ENCODE data around the gene RPN2. TPM values are rescaled to one million over a fixed set of nuclear protein-coding genes. Genes with fewer than 3 reads are reported as not detected.

RPN2 gene
- total RNA-seq, 1 experiment from 2014 or later = 234 TPM

GRCh38 chr20:37202267-37202943 is 23.3 kb downstream of the RPN2 start:
- no peak overlapping the region for H3K4me2 ChIP-seq (ENCODE audit: insufficient read depth, insufficient read length, low read length)
- H2BK12ac ChIP-seq (ENCODE audit: insufficient read length, low read depth, low read length) = no peak overlapping the region
- no peaks in the 10 kb centered on the region for H4K20me1 ChIP-seq (ENCODE audit: control insufficient read depth, insufficient read depth, insufficient read length)
- no peak overlapping the region for H2BK120ac ChIP-seq (ENCODE audit: low read depth, low read length, poor library complexity, severe bottlenecking)
- H4K5ac ChIP-seq (ENCODE audit: insufficient read length, low read depth, low read length) = no peak overlapping the region
- H3K9ac ChIP-seq (ENCODE audit: extremely low read depth, insufficient read length, low read length) = no peak overlapping the region
- no peak overlapping the region for H2AK5ac ChIP-seq (ENCODE audit: insufficient read length, low read length)
- H3K18ac ChIP-seq (ENCODE audit: insufficient read length, low read depth, low read length) = no peak overlapping the region
- peak; percentile 88 for TF ChIP-seq CTCF (conservative IDR thresholded peaks at IDR 0.05)
- H3K79me1 ChIP-seq (ENCODE audit: insufficient read depth, low read depth, low read length, poor library complexity, severe bottlenecking) = peaks cover 7% of the 10 kb centered on the region
- H2AFZ ChIP-seq (ENCODE audit: low read length) = no peak overlapping the region
- no peak overlapping the region for H2BK5ac ChIP-seq (ENCODE audit: insufficient read length, low read length)
- no peak overlapping the region for H4K8ac ChIP-seq (replicated peaks; ENCODE audit: insufficient read length, low read depth, low read length)
- H3T11ph ChIP-seq (ENCODE audit: low read length) = no peak overlapping the region
- H2BK15ac ChIP-seq (ENCODE audit: low read depth, low read length) = no peak overlapping the region
- Mint-ChIP-seq H3K27ac (peak overlapping the region in 1 of 3 experiments; percentile 86; a peak in 3 of 7 replicates), H3K4me1 (no peaks in the 10 kb centered on the region), H3K4me3 (no peak overlapping the region), H3K36me3 (ENCODE audit: insufficient read depth in 1 of 3, low read depth in 3 of 3) (peaks cover 52 to 81% (median 67%) of the 10 kb centered on the region in 3 experiments), H3K27me3 (ENCODE audit: low read depth) (no peaks in the 10 kb centered on the region), H3K9me3 (no peaks in the 10 kb centered on the region)
- H3K27ac ChIP-seq (ENCODE audit: insufficient read length, low read depth, low read length) = no peak overlapping the region
- peaks cover 2% of the 10 kb centered on the region for H3K79me2 ChIP-seq (ENCODE audit: insufficient read depth, low read length)
- no peak overlapping the region for H3K23ac ChIP-seq (ENCODE audit: insufficient read length, low read depth, low read length)
- no peak overlapping the region for H3K56ac ChIP-seq (ENCODE audit: insufficient read length, low read depth, low read length)
- no peak overlapping the region for H4K91ac ChIP-seq (ENCODE audit: insufficient read length, low read depth, low read length)
- no peak overlapping the region for H3K14ac ChIP-seq (ENCODE audit: insufficient read depth, low read length)
- no peak overlapping the region for H2BK20ac ChIP-seq (ENCODE audit: low read depth, low read length, poor library complexity, severe bottlenecking)
- H3K4me1 ChIP-seq (ENCODE audit: insufficient read depth, low read length) = no peaks in the 10 kb centered on the region
- no CpG with 5 or more reads among the region's 6 CpGs for WGBS (ENCODE audit: extremely low coverage, insufficient read length, low lambda C conversion rate)
- no peak for DNase-seq
- H3K9me3 ChIP-seq (ENCODE audit: control insufficient read depth, low read depth, low read length) = no peaks in the 10 kb centered on the region
- H3K4ac ChIP-seq (ENCODE audit: low read depth, low read length) = no peak overlapping the region
- H3K23me2 ChIP-seq (ENCODE audit: insufficient read length, low read depth, low read length, poor library complexity, severe bottlenecking) = no peaks in the 10 kb centered on the region
- H3K27me3 ChIP-seq (ENCODE audit: insufficient read depth, low read length) = no peaks in the 10 kb centered on the region
